DND-41 (cell line): ENCODE data around the gene ERC2.
"Not testable (repeated sequence)": the region's sequence is repeated elsewhere in the genome, so short reads cannot be mapped to it uniquely, and the experiment has no call there.

Experiments used
- ATAC-seq: fragments of 200-7000 bp; cut with Tn5 transposase; 3 replicates; pipeline ENCODE4 v1.9.1; 2021; ENCODE audit warnings: low read depth; ENCODE audit not compliant: insufficient read depth
- DNase-seq: peaks from one replicate; pipeline ENCODE4 v3.0.0-alpha.2; 2020
- H2AFZ ChIP-seq: 2 replicates; pipeline ENCODE4 v1.6.0; 2012; ENCODE audit warnings: low read depth, low read length
- H3K27ac ChIP-seq: 2 replicates; pipeline ENCODE4 v1.5.1; 2012; ENCODE audit warnings: low read length, inconsistent platforms
- H3K27me3 ChIP-seq: fragments of 200-600 bp; sonication (generic); 2 replicates; pipeline ENCODE4 v1.6.0; 2012; ENCODE audit warnings: low read length, mild to moderate bottlenecking, inconsistent platforms; ENCODE audit not compliant: insufficient read depth, poor library complexity
- H3K36me3 ChIP-seq: 2 replicates; pipeline ENCODE4 v1.5.1; 2012; ENCODE audit warnings: low read length, inconsistent platforms; ENCODE audit not compliant: insufficient read depth
- H3K4me1 ChIP-seq: 2 replicates; pipeline ENCODE4 v1.5.1; 2012; ENCODE audit warnings: mild to moderate bottlenecking, low read length; ENCODE audit not compliant: insufficient read depth
- H3K4me2 ChIP-seq: 2 replicates; pipeline ENCODE4 v1.6.0; 2012; ENCODE audit warnings: mild to moderate bottlenecking, moderate library complexity, low read length, inconsistent platforms; ENCODE audit not compliant: insufficient read depth
- H3K4me3 ChIP-seq, 2 experiments: fragments of 200-600 bp in 1 of 2; shearing (Covaris generic) in 1 of 2; 2 replicates each; pipeline ENCODE4 v1.5.1; 2012 to 2016; ENCODE audit warnings: inconsistent platforms in 2 of 2, low read length in 2 of 2, mild to moderate bottlenecking in 2 of 2, low read depth in 1 of 2, moderate library complexity in 1 of 2
- H3K79me2 ChIP-seq: 2 replicates; pipeline ENCODE4 v1.6.0; 2012; ENCODE audit warnings: low read length, inconsistent platforms; ENCODE audit not compliant: insufficient read depth
- H3K9ac ChIP-seq: 2 replicates; pipeline ENCODE4 v1.6.0; 2012; ENCODE audit warnings: low read depth, mild to moderate bottlenecking, inconsistent platforms, low read length, moderate library complexity
- H3K9me3 ChIP-seq: 2 replicates; pipeline ENCODE4 v1.5.1; 2012; ENCODE audit warnings: low read length, moderate library complexity, mild to moderate bottlenecking, inconsistent platforms; ENCODE audit not compliant: insufficient read depth, severe bottlenecking
- H4K20me1 ChIP-seq: 2 replicates; pipeline ENCODE4 v1.6.0; 2012; ENCODE audit warnings: low read length; ENCODE audit not compliant: insufficient read depth
- CTCF ChIP-seq: IDR thresholded peaks from 2 replicates; pipeline ENCODE4 v1.5.1; 2012; ENCODE audit warnings: borderline replicate concordance, low read length, moderate library complexity, mild to moderate bottlenecking; ENCODE audit not compliant: poor library complexity, severe bottlenecking; ENCODE audit errors: extremely low read depth
- EZH2 ChIP-seq: IDR thresholded peaks from 3 replicates; pipeline ENCODE4 v1.6.1; 2012; ENCODE audit warnings: borderline replicate concordance, low read depth, mild to moderate bottlenecking, moderate library complexity, low read length, inconsistent platforms; ENCODE audit not compliant: severe bottlenecking

Gene ERC2

GRCh38 chr3:55854494-55854893 lies 613.8 kb downstream of the ERC2 start:
- no peak for TF ChIP-seq CTCF
- H3K27me3 ChIP-seq = peaks cover 3% of the 10 kb centered on the region
- no peaks in the 10 kb centered on the region for H3K4me1 ChIP-seq
- H2AFZ ChIP-seq = no peak overlapping the region
- no peak overlapping the region for H3K9ac ChIP-seq
- no peaks in the 10 kb centered on the region for H3K36me3 ChIP-seq
- H3K27ac ChIP-seq = no peak overlapping the region
- no peaks in the 10 kb centered on the region for H3K79me2 ChIP-seq
- no peak for ATAC-seq
- DNase-seq = no peak
- H3K4me3 ChIP-seq = no peak overlapping the region
- H3K4me2 ChIP-seq = no peak overlapping the region
- H3K9me3 ChIP-seq = no peaks in the 10 kb centered on the region
- no peaks in the 10 kb centered on the region for H4K20me1 ChIP-seq

GRCh38 chr3:55852326-55852725 lies 615.9 kb downstream of the ERC2 start:
- Histone ChIP-seq H4K20me1 (no peaks in the 10 kb centered on the region), H3K79me2 (no peaks in the 10 kb centered on the region), H3K9ac (no peak overlapping the region), H3K4me1 (no peaks in the 10 kb centered on the region), H3K36me3 (no peaks in the 10 kb centered on the region), H3K4me2 (no peak overlapping the region), H3K27me3 (no peaks in the 10 kb centered on the region), H2AFZ (no peak overlapping the region), H3K9me3 (no peaks in the 10 kb centered on the region), H3K27ac (no peak overlapping the region), H3K4me3 (no peak overlapping the region)
- DNase-seq (no peak), ATAC-seq (no peak)
- TF ChIP-seq CTCF (no peak), EZH2 (no peak)

- no peaks in the 10 kb centered on the region for H3K79me2 ChIP-seq
- no peak overlapping the region for H3K9ac ChIP-seq
- no peak overlapping the region for H3K4me3 ChIP-seq
- H3K27ac ChIP-seq = no peak overlapping the region
- H3K36me3 ChIP-seq = no peaks in the 10 kb centered on the region
- ATAC-seq (no peak), DNase-seq (no peak)
- H3K4me1 ChIP-seq = no peaks in the 10 kb centered on the region
- TF ChIP-seq EZH2 (no peak), CTCF (no peak)
- H2AFZ ChIP-seq = no peak overlapping the region
- no peaks in the 10 kb centered on the region for H3K27me3 ChIP-seq
- H4K20me1 ChIP-seq = no peaks in the 10 kb centered on the region
- H3K9me3 ChIP-seq = no peaks in the 10 kb centered on the region
- H3K4me2 ChIP-seq = no peak overlapping the region
Observed at GRCh38 chr3:55842204-55842603, 626.1 kb downstream of the ERC2 start.

GRCh38 chr3:55831876-55832275 lies 636.4 kb downstream of the ERC2 start:
- not testable (repeated sequence) for H4K20me1 ChIP-seq, H3K4me1 ChIP-seq, H3K79me2 ChIP-seq, H3K9ac ChIP-seq, DNase-seq, H3K4me2 ChIP-seq, H3K9me3 ChIP-seq, H3K27me3 ChIP-seq, H3K36me3 ChIP-seq, H2AFZ ChIP-seq, H3K4me3 ChIP-seq, ATAC-seq, H3K27ac ChIP-seq
